HG02588 (cell line): ENCODE data around the gene ARID2.

Experiments
- ATAC-seq: cut with Tn5 transposase; IDR thresholded peaks from one replicate; pipeline ENCODE4 v1.9.1; 2021; ENCODE audit warnings: mild to moderate bottlenecking, moderate library complexity; ENCODE audit not compliant: unreplicated experiment

ARID2 gene

DNA sequence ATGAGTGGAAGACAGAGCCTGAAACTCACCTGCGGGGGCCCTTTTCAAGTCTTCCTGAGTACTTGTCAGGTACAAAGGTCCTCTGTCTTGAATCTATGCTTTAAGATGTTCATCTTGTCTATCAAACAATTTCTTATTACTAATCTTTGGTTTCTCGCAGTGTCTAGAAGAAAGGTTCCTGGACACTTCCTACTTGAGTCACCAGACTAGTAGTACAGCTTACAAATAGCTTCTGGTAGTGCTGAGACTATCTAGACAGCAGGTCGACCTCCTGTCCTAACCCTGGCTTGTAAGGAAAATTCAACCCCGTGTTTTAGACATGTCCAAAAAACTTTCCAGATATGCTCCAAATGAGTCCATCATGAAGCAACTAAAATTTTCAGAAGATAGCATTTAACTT, 11.2 kb upstream of the ARID2 start:
- ATAC-seq: no peak

DNA sequence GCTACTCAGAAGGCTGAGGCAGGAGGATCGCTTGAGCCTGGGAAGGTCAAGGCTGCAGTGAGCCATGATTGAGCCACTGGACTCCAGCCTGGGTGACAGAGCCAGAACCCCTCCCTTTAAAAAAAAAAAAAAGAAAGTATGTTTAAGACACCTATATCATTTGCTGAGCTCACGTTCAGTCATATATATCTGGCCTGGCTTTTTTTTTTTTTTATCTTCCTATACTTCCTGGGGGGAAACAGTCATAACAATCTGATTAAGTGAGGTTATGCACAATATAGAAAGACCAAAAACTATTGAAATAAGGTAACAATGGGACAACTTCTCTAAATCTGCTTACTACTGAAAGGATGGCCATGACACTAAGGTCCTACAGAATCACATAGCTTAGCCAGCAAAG, 9.4 kb upstream of the ARID2 start:
- no peak for ATAC-seq

DNA sequence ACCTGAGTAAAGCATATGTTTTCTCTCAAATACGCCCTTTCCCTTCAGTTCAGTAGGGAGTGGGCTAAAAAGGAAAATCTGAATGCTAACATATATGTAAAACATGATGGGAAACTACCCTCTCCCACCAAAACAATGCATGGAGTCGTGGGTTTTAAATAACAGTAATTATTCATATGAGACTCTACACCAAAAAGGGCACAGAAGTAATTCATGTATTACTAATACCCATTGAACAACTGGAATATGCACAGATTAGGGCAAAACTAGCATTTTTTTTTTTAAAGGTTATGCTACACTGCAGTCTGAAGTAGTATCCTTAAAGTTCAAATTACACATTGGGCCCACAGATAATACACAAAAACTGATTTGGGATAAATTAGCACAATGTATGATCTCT, 8.1 kb upstream of the ARID2 start:
- no peak for ATAC-seq

DNA sequence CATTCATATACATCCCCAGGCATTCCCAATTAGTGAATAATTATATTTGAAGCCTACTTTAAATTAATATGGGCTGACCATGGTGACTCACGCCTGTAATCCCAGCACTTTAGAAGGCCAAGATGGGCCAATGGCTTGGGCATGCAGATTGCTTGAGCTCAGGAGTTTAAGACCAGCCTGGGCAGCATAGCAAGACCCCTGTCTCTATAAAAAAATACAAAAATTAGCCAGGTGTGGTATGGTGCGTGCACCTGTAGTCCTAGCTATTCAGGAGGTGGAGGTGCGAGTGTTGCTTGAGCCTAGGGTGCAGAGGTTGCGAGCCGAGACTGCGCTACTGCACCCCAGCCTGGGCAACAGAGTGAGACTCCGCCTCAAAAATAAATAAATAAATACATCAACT, 7.6 kb upstream of the ARID2 start:
- ATAC-seq: no peak

DNA sequence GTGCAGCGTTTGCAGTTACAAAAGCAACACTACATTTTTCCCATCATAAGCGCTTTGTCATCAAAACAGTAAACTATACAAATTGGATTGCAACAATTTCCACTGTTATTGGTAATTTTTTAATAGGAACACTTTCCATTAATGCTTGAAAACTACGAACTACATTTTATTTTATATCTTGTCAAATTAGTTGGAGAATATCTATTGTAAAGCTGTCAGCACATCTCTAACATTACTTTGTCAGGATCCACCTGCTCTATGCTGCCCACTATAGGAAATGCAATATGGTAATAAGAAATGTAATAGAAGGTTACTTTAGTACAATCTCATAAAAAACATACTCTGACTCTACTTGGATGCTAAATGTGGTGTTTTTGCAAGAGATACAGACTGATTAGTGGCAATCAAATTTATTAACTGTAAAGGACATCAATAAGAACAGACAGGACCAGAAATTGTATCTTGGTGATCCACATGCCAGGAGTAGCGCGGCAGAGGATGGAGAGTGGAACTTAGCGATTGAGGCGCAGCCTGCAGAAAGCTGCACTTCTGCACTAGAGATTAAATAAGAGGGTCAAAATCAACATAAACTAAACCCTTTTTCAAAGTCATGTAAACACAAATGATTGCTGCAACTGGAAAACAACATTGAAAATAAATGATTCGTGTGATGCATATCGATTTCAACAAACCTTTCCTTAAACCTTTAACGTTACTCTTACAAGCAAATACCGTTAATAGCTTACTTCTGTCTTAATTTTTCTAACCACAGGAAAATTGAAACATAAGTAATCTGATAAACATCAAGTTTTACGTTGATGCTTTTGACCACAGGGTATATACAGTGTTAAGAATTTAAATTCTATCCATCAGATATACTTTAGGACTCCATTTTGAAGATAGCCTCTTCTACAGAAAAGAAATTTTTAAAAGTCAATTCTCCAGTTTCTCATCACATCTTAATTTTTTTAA, 3.6 kb upstream of the ARID2 start:
- ATAC-seq: no peak

DNA sequence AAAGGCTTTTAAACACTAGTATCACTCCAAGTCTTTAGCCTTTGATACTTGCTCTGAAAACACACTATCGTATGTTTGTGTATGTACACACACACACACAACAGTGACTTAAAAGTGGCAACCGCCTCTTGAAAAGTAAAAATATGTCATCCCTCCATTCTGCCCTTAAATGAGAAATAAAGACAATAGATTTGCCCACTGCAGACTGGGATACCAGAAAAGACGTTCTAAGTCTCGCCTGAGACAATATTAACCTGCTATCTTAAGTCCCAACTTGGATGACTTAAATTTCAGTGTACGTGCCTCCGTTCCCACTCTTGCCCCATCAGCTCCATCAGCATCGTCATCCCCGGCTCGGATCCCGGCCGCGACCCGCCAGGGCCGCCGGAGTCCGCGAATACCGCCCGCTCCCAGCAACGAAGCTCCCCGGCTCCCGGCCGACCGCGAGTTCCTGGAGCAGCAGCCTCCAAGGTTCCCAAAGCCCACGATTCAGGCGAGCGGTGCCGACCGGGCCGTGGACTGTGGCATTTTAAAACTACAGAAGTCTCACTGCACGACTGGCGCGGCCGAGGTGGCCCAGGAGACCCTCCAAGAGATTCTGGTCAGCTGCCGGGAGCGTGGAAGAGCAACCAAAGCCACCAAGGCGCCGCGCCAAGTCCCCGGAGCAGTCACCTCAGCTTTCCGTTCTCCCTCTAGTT, 2.8 kb upstream of the ARID2 start:
- ATAC-seq: no peak

DNA sequence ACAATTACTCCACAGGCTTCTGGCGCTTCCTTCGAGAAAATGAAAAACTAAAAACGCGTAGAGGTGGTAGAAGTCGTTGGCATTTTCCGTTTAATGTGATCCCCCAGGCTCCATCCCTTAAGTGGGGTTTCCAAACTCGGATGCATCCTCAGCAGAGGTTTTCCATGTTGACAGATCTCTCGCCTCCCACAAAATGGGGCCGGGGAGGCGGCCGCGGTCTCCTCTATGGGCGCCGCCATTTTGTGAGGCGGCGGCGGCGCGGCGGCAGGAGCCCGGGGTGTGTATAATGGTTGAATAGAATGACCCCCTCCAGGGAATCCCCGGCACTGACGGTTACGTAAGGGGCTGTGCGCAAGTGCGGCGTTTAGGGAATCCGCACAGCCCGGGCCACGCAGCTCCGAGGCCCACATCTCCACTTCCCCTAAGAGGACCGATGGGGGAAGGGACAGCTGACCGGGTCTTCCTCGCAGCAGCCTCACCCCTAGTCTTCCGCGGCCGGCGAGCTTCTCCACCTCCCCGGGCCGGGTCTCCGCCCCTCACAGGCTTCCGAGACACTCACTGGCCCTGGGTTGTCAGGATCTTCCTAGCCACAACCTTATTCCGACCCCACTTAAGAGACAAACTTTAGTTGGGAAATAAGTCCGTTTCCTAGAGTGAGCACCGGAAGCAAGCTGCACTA, 2.1 kb upstream of the ARID2 start:
- peak; percentile 50 for ATAC-seq

DNA sequence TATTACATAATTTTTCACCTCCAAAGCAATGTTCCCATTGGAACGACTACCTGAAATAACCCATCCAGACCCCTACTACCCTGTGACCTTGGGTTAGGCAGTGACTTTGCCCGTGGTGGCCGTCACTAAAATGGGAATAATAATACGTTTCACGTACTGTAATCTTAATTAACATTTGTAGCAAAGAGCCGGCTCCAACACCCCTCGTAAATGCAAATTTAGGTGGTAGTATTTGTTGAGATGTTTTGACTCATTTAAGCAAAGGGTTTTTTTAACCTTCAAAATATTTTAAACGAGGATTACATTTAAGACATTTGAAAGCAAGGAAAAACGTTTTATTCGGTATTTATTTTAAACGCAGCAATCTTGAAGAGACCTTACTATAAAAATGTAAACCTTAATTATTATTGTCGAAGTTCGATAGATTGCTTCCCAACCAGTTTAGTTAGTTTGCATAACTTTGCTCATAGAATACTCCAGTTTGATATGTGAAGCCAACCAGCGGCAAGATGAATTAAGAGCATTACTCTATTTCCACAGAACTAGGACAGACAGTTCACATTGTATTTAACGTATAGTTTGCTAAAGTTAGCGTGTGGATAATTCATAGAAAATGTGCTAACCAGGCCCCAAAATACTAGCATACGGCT, 1.4 kb upstream of the ARID2 start:
- no peak for ATAC-seq

DNA sequence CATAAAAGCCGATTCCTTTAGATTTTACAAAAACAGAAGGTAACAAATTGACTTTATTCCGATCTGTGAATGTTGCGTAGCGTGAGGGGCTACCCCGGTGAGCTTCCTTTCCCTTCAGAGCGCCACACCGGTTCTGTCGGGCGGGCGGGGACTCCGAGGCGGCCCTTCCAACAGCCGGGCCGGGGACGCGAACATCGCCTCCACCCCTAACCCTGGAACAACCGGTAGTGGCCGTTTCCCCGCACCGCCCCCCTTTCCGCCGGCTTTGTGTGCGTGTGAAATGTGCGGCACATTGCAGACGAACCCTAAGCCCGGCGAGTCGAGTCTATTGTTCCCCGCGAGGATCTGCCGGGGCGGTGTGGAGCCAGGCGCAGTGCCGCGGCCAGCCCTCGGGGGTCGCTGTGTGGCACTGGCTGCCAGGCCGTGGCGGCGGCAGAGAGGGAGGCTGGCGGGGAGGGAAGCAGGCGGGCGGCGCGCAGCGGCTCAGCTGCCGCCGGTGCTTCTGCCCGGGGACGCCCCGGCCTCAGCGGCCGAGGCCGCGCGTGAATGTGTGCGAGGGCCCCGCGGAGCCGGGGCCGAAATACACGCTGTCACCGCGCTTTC, 775 bp upstream of the ARID2 start:
- peak; percentile 52 for ATAC-seq

DNA sequence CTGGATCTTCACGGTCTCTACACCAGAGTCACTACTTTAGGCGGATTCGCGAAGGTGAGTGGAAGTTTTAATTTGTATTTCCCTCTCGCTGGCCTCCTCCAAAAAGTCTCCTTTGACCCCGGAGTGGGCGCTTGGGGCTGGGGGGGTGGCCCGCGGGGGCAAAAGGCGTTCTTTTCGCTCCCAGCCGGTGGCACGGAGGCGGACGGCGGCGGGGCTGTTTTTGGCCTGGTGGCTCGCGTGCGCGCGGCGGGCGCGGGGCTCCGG, 510 bp downstream of the ARID2 start:
- no peak for ATAC-seq

DNA sequence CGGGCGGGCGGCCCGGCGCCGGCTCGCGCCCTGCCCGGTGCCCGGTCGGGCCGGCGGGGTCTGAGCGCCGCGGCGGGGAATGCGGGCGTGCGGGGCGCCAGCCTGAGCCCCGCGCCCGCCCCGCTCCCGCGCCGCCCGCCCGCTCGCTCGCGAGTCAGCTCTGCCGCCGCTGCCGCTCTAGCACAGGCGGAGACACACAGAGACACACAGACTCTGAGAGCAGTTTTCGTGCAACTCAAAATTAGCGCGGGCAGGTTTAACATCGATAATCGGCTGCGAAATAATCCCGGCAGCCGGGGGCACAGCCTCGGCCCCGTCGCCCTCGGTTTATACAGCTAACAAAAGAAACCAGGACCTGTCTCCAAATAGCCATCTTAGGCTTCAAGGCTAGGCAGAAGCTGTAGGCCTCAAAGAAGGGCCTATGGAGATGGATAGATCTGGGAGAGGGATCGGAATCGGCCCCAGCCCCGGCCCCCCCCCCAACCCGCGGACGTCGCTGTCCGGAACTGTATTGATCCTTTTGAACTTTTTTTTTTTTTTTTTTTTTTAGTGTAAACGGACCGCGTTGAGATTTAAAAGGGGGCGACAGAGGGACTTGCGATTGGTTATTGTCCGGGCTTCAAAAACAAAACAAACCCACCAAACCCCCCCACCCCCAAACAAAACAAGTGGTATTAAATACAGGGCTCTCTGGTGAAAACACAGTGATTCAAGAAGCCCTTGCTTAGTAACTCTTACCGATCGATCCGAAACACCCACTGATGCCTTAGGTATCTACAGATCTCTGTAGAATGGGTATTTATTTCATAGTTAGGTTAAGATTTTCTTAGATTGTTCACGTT, 1.1 kb downstream of the ARID2 start:
- no peak for ATAC-seq

DNA sequence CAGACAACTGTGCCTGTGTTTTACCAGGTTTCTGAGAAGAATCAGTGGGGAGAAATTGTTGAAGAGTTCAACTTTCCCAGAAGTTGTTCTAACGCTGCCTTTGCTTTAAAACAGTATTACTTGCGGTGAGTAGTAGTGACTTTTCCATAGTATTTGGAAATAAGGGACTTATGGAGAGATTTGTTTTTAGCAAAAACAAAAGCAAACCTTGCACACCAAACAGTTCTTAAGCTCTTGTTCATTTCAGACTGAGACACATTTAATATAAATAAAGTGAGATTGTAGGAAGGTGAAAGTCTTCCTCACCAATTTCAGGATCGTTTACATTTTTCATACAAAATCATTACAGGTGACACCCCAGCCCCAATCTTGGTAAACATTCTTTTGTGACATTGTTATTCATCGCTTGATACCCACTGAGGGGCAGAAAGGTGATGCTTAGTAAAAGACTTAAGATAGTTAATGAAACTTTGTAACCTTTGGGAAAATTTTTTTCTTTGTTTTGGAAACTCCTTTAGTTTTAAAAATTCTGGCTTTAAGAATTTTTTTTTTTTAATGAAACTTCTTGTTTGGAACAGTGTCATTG, 1.8 kb downstream of the ARID2 start:
- no peak for ATAC-seq

DNA sequence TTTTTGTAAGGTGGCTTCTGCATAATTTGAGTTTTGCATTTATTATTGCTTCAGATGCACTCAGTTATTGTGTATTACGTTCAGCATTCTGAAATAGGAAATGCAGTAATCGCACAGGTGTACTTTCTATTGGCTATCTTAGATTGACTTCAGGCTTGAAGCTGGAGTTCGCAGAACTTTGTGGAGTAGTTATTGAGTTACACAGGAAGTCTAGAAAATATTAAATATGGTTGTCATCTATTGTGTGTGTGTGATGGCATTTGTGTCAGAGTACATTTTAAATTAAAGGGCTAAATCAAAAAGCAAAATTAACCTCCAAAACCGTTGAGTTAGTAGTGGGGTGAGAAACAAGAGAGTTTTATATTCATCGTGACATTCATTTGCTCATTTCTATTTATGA, 2.7 kb downstream of the ARID2 start:
- no peak for ATAC-seq

DNA sequence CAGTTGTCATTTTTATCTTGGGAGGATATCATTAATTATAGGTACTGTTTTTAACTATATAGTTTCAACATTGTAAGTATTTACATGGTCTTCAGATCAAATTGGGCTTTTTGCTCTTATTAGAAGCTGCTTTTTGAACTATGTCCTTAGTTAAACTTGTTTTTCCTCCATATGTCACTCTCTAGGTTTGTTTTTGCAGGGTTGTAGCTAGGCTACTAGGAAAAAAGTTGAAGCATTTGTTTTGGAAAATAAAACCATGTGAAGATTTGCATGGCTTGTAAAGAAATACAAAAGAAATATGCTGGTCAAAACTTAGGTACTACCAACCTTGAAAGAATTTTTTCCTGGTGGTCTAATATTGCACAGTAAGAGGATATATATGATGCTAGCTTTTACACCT, 3.4 kb downstream of the ARID2 start:
- no peak for ATAC-seq

DNA sequence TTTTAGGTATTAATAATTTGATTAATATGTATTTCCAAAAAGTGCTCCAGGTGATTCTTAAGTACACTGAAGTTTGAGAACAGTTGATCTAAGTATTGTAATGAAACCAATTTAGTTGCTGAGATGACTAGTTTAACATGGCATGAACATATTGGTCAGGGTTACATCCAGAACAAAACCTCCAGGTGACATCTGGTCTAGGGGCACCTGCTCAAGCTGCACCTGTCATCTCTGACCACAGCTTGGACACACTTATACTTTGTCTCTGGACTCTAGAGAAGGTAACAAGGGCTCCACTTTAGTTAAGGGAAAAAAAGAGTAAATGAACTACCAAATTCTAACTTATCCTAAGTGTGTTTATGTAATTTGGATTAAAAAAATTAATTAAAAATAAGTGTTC, 8.1 kb downstream of the ARID2 start:
- ATAC-seq: no peak

DNA sequence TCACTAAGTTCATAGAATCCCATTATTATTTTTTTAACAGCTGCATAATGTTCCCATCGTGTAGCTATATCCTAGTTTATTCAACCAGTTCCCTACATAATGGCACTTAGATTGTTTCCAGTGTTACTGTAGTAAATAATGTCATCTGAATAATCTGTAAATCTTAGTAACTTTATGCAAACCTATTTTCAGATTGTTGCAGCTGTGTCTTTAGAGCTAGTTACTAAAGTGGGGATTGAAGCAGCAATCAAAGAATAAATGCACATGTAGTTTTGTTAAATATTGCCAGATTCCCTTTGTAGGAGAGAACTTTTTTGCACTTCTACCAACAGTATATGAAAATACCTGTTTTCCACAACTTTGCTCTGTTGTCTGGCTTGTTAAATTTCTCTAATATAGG, 13.1 kb downstream of the ARID2 start:
- ATAC-seq: no peak

DNA sequence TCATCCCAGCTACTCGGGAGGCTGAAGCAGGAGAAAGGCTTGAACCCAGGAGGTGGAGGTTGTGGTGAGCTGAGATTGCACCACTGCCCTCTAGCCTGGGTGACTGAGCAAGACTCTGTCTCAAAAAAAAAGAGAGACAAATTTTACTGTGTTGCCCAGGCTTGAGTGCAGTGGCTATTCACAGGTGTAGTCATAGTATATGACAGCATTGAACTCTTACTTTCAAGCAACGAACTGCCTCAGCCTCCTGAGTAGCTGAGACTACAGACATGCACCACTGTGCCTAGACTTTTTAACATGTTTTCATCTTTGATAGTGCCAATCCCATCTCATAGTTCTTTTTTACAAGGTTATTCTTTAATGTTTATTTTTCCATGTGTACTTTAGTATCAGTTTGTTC, 13.7 kb downstream of the ARID2 start:
- no peak for ATAC-seq

DNA sequence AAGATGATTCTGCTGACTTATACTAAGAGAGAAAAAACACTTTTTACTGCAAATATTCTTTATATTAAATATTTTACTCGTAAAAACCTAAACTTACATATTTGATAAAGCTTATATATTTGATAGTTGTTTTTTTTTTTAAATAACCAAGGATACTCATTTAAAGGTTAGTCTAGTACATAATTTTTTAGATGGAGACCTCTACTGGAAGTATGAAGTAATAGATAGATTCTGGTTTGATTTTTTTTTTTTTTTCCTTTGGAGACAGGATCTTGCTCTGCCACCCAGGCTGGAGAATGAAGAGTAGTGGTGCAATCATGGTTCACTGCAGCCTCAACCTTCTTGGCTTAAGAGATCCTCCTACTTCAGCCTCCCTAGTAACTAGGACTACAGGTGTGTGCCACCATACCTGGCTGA, 16.4 kb downstream of the ARID2 start:
- no peak for ATAC-seq

DNA sequence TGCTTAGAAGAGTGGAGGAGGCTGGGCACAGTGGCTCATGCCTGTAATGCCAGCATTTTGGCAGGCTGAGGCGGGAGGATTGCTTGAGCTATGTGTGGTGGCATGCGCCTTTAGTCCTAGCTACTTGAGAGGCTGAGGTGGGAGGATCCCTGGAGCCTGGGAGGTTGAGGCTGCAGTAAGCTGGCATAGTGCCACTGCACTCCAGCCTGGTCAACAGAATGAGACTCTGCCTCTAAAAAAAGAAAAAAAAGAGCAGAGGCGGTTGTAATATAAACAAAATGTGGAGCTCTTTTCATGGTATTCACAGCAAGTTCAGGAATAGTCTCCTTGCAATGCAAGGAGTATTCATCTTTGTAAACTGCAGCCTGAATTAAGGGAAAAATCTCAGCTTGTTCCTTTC, 27.2 kb downstream of the ARID2 start:
- ATAC-seq: no peak

DNA sequence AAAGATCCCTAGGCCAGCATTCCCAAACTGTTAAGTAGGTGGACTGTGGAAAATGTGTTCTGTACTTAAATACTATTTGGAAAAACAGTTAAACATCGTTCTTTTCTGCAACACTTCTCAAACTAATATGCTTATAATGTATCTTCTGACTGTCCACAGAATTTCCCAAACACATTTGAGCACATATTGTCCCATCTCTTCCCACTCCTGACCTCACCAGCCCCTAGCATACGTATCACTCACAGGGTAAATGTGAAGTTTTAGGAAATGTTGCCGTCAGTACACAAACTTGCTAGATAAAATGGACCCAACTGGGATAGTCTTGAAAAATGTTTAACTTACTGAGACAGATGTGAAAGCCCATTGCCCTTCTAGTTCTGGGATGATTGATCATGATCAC, 27.7 kb downstream of the ARID2 start:
- no peak for ATAC-seq
